Smooth muscle cell (in vitro differentiated cells): ENCODE results near the gene POLQ. TPM values are rescaled to one million over a fixed set of nuclear protein-coding genes. Genes with fewer than 3 reads are reported as not detected.
"Not testable (repeated sequence)": the region's sequence is repeated elsewhere in the genome, so short reads cannot be mapped to it uniquely, and the experiment has no call there.

ENCODE experiments used
- DNase-seq: peaks from one replicate; lab custom pipeline; 2025; ENCODE audit not compliant: unreplicated experiment; lab: John Stamatoyannopoulos, UW
- H2AFZ ChIP-seq: fragments of 200-600 bp; sonication (generic); 2 replicates; pipeline ENCODE4 v1.6.0; 2016; ENCODE audit warnings: antibody characterized with exemption, low read depth, mild to moderate bottlenecking
- H3F3A ChIP-seq: fragments of 200-600 bp; sonication (generic); 2 replicates; pipeline ENCODE4 v1.6.0; 2017; ENCODE audit warnings: antibody characterized with exemption, low read depth
- H3K27ac ChIP-seq: fragments of 200-600 bp; sonication (generic); 2 replicates; pipeline ENCODE4 v1.5.1; 2016; ENCODE audit warnings: low read depth, mild to moderate bottlenecking
- H3K27me3 ChIP-seq: fragments of 200-600 bp; sonication (generic); 2 replicates; pipeline ENCODE4 v1.6.1; 2016; ENCODE audit warnings: low read depth, mild to moderate bottlenecking
- H3K36me3 ChIP-seq: fragments of 200-600 bp; sonication (generic); 2 replicates; pipeline ENCODE4 v1.5.1; 2016; ENCODE audit warnings: low read depth
- H3K4me1 ChIP-seq: fragments of 200-600 bp; sonication (generic); 2 replicates; pipeline ENCODE4 v1.5.1; 2016; ENCODE audit warnings: low read depth
- H3K4me2 ChIP-seq: fragments of 200-600 bp; sonication (generic); 2 replicates; pipeline ENCODE4 v1.6.0; 2016; ENCODE audit warnings: mild to moderate bottlenecking
- H3K4me3 ChIP-seq: fragments of 200-600 bp; sonication (generic); 2 replicates; pipeline ENCODE4 v1.5.1; 2016; ENCODE audit warnings: mild to moderate bottlenecking
- H3K79me2 ChIP-seq: fragments of 200-600 bp; sonication (generic); 2 replicates; pipeline ENCODE4 v1.6.0; 2016; ENCODE audit warnings: low read depth, mild to moderate bottlenecking
- H3K9ac ChIP-seq: fragments of 200-600 bp; sonication (generic); 2 replicates; pipeline ENCODE4 v1.6.0; 2016; ENCODE audit warnings: low read depth
- H3K9me3 ChIP-seq: fragments of 200-600 bp; sonication (generic); replicated peaks from 2 replicates; pipeline ENCODE4 v1.5.1; 2016; ENCODE audit warnings: low read depth
- H4K20me1 ChIP-seq: fragments of 200-600 bp; sonication (generic); 2 replicates; pipeline ENCODE4 v1.6.0; 2016; ENCODE audit warnings: low read depth
- CTCF ChIP-seq: fragments of 200-600 bp; sonication (generic); IDR thresholded peaks from 2 replicates; pipeline ENCODE4 v1.5.1; 2017; ENCODE audit warnings: borderline replicate concordance, mild to moderate bottlenecking, antibody characterized with exemption; ENCODE audit not compliant: insufficient read depth, poor library complexity, severe bottlenecking
- WGBS: methylation state at CpG from one replicate; pipeline ENCODE4 v1.1.7; 2016; ENCODE audit warnings: low lambda C conversion rate; 5-methylcytosine and 5-hydroxymethylcytosine counted together
- polyA plus RNA-seq: library from polyadenylated mRNA; unstranded; fragments of >200 nt; fragmentation: Nextera tagmentation; extraction: Ambion mirVana; gene quantifications from 2 replicates; pipeline ENCODE4 v1.2.1, GENCODE V29; 2016
- total RNA-seq: library from RNA; depleted of rRNA; stranded (reverse); fragments of >200 nt; gene quantifications from 2 replicates; pipeline ENCODE4 v1.2.3, GENCODE V29; 2014

The POLQ gene
- total RNA-seq (3.0 and 4.0 TPM in 2 replicates), polyA plus RNA-seq (0.74 and 1.8 TPM in 2 replicates)

GRCh38 chr3:121545574-121546455, at the start of gene POLQ:
TSS of gene POLQ (minus strand) at chr3:121545988. CDS start at chr3:121545877, 111 bp downstream.
- H3K36me3 ChIP-seq: no peaks in the 10 kb centered on the region
- H3K9me3 ChIP-seq: no peaks in the 10 kb centered on the region
- DNase-seq: peak; percentile 33
- no peaks in the 10 kb centered on the region for H3F3A ChIP-seq
- peak within 1 kb of the TSS; percentile 66 for H3K9ac ChIP-seq
- peak within 1 kb of the TSS; percentile 39 for H3K27ac ChIP-seq
- peak within 1 kb of the TSS; percentile 100 for H2AFZ ChIP-seq
- no peaks in the 10 kb centered on the region for H3K27me3 ChIP-seq
- peaks cover 7% of the 10 kb centered on the region for H3K4me1 ChIP-seq
- peak within 1 kb of the TSS; percentile 76 for H3K4me3 ChIP-seq
- H4K20me1 ChIP-seq: no peaks in the 10 kb centered on the region
- peak within 1 kb of the TSS; percentile 97 for H3K4me2 ChIP-seq
- H3K79me2 ChIP-seq: peaks cover 10% of the 10 kb centered on the region
- WGBS: 1% methylated on average over 42 of the region's 42 CpGs
- no peak for TF ChIP-seq CTCF

DNA sequence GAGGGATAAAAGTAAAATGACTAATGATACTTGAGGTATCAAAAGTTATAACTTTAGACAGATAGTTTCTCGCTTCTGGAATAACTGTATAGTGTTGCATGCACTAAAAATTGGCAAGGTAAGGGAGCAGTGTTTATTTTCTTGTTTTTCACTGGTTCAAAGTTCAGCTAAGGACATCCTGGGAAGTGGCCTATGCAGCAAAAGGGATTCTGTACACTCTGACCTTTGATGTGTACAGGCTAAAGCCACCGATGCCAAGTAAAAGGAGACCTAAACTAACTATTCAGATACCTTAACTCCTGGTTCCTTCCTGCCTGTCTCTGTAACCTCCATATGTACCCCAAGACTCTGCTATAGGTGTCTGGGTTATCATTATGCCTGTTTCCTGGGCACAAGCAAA, 49.1 kb upstream of the POLQ start:
- no peak overlapping the region for H3K4me3 ChIP-seq
- no peaks in the 10 kb centered on the region for H3K79me2 ChIP-seq
- H2AFZ ChIP-seq: no peak overlapping the region
- DNase-seq: no peak
- H3K36me3 ChIP-seq: no peaks in the 10 kb centered on the region
- no peaks in the 10 kb centered on the region for H4K20me1 ChIP-seq
- H3K27ac ChIP-seq: no peak overlapping the region
- H3K4me2 ChIP-seq: no peak overlapping the region
- no peaks in the 10 kb centered on the region for H3F3A ChIP-seq
- H3K4me1 ChIP-seq: no peaks in the 10 kb centered on the region
- H3K27me3 ChIP-seq: peaks cover 5% of the 10 kb centered on the region
- no peak overlapping the region for H3K9ac ChIP-seq
- TF ChIP-seq CTCF: no peak
- WGBS: 98% methylated on average over 2 of the region's 2 CpGs
- no peaks in the 10 kb centered on the region for H3K9me3 ChIP-seq

DNA sequence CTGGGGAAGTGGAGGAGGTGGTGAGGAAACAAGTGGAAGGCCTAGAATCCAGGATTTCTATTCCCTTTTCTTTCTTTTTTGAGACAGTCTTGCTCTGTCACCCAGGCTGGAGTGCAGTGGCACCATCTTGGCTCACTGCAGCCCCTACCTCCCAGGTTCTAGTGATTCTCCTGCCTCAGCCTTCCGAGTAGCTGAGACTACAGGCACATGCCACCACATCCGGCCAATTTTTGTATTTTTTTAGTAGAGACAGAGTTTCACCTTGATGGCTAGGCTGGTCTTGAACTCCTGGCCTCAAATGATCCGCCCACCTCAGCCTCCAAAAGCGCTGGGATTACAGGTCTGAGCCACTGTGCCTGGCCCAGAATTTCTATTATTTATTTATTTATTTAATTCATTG, 48.0 kb upstream of the POLQ start:
- H4K20me1 ChIP-seq, H3K27ac ChIP-seq, H3F3A ChIP-seq, DNase-seq, H3K9me3 ChIP-seq, H3K4me2 ChIP-seq, H3K27me3 ChIP-seq, H3K79me2 ChIP-seq, H3K4me3 ChIP-seq, H3K4me1 ChIP-seq, H2AFZ ChIP-seq, H3K36me3 ChIP-seq, H3K9ac ChIP-seq: not testable (repeated sequence)
- WGBS: 93% methylated on average over 4 of the region's 4 CpGs

DNA sequence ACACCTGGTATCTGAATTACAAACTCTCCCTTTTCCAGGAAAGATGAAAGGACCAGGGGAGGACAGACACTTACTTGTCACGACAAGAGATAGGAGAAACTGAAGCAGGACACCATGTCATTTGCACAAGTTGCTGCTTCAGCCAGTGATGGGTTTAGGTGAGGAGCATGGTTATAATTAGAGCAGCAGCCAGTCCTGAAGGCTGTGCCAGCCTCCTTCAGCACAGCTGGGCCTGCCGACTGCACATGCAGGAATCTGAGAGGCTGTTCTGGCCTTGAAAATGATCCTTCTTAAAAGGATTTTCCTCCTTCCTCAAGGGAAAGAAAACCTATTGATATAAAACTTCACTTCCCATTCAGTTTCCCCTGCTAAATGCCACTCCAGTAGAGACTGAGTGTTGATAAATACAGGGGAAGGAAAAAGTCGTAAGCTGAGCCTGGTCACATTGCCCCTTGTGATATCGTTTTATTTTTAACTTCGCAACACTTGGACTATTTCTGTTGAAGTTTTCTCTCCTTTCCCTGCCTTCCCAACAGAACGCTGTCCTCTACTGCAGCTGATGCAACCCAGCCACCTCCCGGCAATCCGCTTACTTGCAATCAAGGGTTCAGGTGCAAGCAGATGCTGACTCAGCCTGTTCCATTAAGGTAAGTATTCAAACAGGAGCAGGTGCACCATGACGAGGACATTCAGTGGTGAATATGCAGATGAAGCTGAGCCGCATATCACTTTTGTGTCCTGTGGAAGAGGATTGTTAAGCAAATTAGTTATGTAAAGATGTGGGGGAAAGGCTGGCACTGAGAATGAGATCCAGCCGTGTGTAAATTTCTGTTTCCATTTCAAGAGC, 47.3 kb upstream of the POLQ start, which contains the start of gene FBXO40:
FBXO40 (plus strand) TSS at position 524 of the 847 bp plus-strand sequence. CDS start 27,197 bp downstream, outside the sequence.
- H3K4me3 ChIP-seq: no peak within 1 kb of the TSS
- no peak within 1 kb of the TSS for H3K27ac ChIP-seq
- H4K20me1 ChIP-seq: no peaks in the 10 kb centered on the region
- peaks cover 5% of the 10 kb centered on the region for H3K27me3 ChIP-seq
- TF ChIP-seq CTCF: no peak
- no peaks in the 10 kb centered on the region for H3K9me3 ChIP-seq
- H3K9ac ChIP-seq: no peak within 1 kb of the TSS
- no peaks in the 10 kb centered on the region for H3K4me1 ChIP-seq
- H3K4me2 ChIP-seq: no peak within 1 kb of the TSS
- WGBS: 37% methylated on average over 11 of the region's 11 CpGs
- no peaks in the 10 kb centered on the region for H3K36me3 ChIP-seq
- no peaks in the 10 kb centered on the region for H3F3A ChIP-seq
- H3K79me2 ChIP-seq: no peaks in the 10 kb centered on the region
- no peak for DNase-seq
- peak within 1 kb of the TSS; percentile 2 for H2AFZ ChIP-seq
